ENCODE results near the gene CLDN16.

DNA sequence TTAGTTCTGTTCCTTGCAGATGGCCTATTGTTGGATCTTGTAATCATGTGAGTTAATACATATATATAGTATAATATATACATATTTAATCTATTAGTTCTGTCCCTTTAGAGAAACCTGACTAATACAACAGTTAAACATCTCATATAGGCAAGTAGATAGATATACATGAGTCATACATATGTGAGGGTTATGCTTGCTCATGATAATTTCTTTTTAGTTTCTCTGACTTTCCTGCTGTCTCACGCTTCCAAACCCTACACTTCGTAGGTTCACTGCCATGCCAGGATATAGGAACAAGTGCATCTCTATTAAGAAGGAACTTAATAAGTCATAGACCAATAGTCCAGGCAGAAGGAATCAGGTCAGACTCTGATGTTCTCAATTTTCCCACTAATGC lies 16.8 kb upstream of the CLDN16 start:
- TF ChIP-seq, protein P1, sequence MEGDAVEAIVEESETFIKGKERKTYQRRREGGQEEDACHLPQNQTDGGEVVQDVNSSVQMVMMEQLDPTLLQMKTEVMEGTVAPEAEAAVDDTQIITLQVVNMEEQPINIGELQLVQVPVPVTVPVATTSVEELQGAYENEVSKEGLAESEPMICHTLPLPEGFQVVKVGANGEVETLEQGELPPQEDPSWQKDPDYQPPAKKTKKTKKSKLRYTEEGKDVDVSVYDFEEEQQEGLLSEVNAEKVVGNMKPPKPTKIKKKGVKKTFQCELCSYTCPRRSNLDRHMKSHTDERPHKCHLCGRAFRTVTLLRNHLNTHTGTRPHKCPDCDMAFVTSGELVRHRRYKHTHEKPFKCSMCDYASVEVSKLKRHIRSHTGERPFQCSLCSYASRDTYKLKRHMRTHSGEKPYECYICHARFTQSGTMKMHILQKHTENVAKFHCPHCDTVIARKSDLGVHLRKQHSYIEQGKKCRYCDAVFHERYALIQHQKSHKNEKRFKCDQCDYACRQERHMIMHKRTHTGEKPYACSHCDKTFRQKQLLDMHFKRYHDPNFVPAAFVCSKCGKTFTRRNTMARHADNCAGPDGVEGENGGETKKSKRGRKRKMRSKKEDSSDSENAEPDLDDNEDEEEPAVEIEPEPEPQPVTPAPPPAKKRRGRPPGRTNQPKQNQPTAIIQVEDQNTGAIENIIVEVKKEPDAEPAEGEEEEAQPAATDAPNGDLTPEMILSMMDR (conservative IDR thresholded peaks at IDR 0.05) = no peak
- TF ChIP-seq ZFX (IDR thresholded peaks at IDR 0.05) = no peak
